SHP77 (cell line): ENCODE results near the gene NACC2.
"Not testable (repeated sequence)": the region's sequence is repeated elsewhere in the genome, so short reads cannot be mapped to it uniquely, and the experiment has no call there.

ENCODE experiments used
- DNase-seq, 2 experiments: peaks; one replicate each; lab custom pipeline; 2025; lab: John Stamatoyannopoulos, UW

Gene NACC2

DNA sequence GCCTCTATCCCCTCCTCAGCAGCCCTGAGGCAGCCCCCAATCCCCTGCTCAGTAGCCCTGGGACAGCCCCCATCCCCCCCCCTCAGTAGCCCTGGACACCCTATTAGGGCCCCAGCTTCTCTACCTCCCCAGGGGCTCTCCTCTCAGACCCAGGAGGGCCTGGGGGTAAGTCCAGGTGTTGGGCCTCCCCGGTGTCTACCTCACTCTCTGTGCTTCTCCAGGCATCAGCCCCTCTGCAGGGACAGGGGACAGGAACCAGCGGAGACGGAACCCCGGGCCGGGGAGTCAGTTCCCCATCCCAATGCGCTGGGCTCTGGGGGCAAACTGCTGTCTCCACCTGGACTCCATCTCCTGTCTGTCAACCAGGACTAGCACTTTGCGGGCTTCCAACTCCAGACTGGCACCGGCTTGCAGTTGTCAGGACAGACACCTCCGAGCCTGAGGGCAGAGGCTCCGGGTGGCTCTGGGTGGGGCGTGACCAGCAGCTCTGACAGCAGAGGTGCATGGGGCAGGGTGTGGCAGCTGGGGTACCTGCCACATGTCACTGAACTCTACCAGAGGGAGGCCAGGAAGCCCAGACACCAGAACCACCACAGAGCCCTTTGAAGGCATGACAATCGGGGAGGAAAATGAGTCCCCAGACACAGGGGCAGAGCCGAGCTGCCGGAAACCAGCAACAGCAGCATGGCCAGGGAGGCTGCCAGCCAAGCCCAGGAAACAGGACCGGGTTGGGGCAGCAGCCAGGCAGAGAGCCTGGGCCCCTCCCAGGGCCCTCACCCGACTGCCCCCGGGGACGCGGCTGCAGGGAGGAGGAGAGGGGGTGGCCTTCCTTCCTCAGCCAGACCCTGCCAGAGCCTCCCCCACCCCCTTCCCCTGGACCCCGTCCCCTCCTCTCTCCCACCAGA lies 116.2 kb downstream of the NACC2 start:
- DNase-seq = no peak

DNA sequence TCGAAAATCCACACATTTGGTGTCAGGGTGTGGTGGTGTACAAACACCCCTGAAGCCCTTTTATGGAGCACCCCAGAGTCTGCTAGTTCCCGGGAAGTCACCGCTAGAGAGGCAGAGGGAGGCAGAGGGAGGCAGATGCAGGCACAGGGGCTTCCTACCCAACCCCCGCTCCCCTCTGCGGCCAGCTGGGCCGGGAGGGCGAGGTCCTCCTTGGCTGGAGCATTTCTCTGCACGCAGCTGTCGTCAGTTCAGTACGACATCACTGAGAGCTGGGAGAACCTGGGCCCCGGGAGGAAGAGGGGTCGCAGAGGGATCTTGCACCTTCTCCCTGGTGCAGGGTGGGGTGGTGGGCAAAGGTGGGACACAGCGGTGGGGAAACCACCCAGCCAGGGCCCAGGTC lies 118.1 kb downstream of the NACC2 start:
- no peak for DNase-seq

DNA sequence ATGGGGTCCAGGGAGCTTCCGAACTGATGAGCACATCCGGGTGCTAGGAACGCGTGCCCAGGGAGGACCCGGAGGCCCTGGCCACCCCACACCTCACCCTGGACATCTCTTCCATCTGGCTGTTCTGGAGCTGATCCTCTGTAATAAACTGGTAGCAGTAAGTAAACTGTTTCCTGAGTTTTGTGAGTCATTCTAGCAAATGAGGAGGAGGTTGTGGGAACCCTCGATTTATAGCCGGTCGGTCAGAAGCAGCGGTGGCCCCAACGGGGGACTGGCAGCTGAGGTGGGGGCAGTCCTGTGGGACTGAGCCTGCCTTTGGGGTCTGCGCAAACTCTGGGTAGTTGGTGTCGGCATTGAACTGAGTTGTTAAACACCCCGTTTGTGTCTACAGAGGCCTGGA lies 118.6 kb downstream of the NACC2 start:
- no peak for DNase-seq

DNA sequence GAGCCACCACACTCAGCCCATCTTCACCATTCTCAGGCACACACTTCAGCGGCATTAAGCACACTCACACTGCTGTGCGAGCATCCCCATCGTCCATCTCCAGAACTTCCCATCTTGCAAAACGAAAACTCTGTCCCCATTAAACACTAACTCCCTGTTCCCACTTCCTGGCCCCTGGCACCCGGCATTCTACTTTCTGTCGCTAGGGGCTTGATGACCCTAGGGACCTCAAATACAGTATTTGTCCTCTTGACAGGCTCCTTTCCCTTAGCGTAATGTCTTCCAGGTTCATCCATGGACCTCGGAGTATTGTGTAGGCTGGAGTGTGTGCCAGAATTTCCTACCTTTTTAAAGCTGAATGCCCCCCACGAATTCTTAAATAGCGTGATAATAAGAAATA lies 119.3 kb downstream of the NACC2 start:
- no peak for DNase-seq

DNA sequence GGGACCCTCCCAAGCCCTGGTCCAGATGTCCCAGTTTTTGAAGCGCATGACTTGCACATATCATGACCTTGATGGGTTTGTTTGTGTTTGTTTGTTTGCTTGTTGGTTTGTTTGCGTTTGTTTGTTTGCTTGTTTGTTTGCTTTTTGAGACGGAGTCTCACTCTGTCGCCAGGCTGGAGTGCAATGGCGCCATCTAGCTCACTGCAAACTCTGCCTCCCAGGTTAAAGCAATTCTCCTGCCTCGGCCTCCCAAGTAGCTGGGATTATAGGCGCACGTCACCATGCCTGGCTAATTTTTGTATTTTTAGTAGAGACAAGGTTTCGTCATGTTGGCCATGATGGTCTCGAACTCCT lies 120.9 kb downstream of the NACC2 start:
- DNase-seq = no peak

DNA sequence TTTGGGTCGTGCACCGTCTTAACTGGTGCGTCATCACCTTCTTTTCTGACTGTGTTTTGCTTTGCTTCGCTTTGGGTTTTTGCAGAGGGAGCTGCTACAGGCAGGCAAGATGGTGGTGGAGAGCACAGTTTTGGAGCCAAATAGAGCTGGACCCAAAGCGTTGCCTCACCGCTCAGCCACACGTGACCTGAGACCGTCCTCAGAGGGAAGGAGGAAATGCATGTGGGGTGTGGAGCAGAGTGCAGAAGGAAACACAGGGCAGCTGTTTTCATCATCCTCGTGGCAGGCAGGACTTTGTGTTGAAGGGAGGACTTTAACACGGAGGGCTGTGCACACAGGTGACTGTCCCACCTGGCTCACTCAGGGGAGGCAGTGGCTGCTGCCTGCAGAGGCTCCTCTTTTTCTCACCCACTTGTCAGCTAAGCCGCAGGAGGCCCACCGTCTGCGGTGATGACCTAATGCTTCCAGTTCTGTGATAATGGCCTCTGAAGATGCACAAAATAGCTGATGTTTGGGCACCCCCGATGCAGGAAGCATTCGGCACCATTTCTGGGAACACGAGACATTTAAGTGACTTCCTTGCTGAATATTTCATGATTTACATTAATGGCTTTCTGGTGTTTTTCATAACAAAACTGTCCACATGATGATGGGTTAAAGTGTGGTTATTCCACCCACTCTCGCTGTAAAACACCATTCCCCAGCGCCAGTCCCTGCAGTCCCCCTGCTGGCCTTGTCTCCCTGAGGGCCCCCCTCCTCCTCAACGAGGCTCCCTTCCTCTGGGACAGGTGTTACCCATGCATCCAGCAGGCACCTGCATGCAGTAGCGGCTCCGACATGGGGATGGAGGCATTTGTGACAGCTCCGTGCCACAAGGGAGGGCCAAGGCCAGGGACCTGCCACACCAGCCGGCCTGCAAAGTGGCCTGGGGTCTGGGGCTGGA lies 121.5 kb downstream of the NACC2 start:
- no peak for DNase-seq

DNA sequence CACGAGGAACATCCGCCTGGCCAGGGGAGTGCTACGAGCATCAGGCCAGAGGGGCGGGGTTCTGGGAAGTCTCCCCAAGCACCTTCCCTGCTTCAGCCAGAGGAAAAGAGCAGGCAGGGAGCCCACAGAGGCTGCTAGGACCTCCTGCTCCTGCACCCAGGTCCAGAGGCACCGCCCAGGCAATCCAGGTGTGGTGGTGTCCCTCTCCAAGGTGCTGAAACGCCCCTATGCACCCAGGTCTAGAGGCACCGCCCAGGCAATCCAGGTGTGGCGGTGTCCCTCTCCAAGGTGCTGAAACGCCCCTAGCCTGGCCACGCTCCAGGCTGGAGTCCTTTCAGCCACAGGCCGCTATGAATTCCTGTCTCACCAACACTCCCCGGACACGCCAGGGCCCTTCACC lies 123.2 kb downstream of the NACC2 start:
- no peak for DNase-seq

DNA sequence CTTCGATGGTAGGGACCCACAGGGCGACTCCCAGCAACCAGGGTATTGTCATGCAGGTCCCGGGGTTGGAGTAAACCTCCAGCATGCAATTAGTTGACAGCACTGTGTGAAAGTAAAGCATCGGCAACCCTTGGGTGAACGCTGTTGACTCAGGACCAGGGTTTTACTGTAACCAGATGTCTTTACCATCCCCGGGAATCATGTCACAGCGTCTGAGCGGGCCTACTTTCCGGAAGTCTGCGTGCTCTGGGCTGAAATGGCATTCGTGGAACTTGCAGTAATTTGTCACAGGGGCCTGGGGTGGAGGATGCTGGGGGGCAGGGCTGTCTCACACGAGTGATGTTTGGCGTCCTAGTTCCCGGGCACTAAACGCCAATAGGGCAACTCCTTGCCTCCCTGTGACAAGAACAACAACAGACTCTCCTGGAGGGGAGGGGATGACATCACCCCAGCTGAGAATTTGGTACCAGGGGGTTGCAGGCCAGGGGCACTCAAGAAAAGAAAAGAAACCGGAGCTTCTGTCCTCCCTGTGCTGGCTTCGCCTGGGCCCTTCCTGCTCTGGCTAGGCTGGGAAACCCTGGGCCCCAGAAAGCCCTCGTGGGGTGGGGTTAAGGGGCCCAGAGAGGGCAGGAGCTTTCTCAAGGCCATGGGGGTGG lies 123.8 kb downstream of the NACC2 start:
- no peak for DNase-seq

DNA sequence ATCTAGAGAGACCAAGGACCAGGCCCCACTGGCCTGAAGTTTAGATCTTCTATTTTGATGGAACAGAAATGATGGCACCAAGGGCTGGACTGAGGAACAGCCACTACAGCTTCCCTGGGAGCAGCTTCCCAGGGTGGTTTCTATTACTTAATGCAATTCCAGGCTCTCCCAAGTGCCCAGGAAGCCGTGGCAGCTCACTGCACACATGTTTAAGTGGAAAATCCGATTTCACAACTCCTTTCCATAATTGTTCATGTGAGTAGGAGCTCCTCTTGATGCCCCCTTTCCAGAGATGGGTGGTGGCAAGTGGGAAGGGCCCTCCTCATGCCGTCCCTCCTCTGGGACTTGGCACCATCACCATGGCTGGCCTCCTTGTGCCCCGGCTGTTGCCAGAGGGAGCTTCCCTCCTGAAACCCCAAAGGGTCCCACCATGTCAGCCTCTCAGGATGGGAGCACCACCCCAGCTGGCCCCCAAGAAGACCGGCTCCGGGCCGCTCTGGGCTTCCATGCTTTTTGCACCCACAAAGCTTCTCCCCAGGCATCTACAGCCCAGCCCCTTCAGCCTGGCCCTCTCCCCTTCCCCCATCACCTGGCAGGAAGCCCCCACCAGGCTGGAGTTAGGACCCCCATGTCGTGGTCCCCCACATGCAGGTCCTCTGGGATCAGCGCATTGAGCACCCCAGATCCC lies 124.8 kb downstream of the NACC2 start:
- no peak for DNase-seq

DNA sequence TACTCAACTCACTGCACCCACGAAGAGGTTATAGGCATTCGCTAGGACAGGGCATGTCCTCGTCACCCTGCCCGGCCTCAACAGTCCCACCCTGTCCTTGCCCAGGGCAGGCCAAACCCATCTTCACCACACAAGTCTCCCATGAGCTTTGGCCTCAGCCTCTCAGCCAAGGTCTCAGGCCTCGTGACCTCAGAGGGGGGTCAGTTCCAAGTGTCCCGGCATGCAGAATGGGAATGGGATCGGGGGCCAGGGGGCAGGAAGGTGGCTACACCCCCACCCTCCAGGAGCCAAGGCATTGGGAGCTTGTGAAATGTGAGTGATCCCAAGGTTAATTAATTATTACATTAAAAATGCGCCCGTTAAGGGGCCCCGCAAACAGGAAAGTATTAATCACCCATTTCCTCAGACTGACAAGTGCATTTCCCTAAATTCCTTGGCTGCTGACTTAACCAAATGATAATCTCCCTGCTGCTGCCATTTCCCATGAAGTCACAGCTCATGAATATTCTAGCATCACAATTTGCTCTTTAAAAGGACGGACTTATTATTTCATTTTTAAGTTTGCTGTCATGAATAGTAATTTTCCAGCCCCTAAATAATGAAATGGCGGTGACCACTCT lies 125.9 kb downstream of the NACC2 start:
- DNase-seq = no peak

DNA sequence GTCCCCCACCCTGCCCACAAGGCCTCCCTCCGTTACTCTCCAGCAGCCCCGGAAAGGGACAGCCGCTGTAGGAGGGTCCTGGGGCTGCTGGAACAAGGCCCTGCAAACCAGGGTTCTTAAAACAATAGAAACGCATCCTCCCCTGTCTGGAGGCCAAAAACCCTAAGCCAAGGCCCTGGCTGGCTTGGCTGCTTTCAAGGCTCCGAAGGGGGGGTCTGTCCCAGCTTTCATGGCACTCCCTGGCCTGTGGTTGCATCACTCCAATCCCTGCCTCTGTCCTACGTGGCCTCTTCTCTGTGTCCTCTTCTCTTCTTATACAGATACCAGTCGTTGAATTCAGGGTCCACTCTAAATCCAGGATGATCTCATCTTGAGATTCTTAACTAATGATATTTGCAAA lies 126.5 kb downstream of the NACC2 start:
- DNase-seq = no peak

DNA sequence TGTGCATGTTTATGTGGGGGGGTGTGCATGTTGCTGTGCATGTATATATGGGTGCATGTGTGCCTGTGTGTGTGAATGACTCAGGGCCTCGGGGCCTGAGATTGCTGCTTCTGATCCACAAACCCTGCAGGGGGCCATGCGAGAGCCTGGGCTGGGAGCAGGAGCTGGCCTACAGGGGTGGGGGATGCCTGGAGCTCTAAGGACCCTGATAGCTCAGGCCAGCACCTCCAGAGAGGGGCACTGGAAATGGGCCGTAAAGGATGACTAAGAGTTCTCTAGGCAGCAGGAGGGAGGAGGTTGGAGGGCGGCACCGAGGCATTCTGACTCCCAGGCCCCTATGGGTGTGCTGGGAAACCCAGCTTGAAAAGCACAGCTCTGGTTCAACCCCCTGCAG lies 127.0 kb downstream of the NACC2 start:
- no peak for DNase-seq

DNA sequence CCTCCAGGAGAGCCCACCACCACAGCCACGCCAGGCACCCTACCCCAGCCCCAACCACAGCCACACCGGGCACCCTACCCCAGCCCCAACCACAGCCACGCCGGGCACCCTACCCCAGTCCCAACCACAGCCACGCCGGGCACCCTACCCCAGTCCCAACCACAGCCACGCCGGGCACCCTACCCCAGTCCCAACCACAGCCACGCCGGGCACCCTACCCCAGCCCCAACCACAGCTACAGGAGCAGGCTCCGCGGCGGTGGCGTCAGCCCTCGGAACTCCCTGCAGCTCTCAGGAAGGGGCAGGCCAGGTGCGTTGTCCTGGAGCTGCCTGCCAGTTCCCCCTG lies 128.2 kb downstream of the NACC2 start:
- not testable (repeated sequence) for DNase-seq

DNA sequence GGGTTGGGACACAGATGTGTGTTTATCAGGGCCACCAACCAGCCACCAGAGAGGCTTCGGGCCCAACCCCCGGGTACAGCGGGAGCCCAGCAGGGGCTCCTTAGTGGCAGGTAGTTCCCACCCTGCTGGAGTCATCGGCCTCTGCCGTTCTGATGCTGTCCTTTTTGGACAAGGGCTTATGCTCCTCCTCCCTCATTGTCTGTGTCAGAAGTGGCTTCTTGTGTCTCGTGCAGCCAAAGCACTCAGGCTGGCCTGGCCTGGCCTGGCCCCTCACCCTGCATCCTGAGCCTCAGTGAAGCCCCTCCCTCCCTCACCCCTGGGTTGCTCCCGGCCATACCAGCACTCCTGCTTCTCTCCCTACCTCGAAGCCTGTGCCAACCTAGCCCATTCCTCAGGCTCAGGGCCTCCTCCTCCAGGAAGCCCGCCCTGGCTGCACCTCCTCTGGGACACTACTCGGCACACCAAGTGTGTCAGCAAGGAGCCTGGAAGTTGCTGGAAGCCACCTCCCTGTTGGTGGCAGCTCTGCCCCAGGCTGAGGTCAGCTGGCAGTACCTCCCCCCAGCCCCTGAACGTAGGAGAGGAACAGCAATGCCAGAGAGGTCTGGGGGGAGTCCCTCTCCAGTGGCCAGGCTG lies 129.8 kb downstream of the NACC2 start:
- no peak for DNase-seq

DNA sequence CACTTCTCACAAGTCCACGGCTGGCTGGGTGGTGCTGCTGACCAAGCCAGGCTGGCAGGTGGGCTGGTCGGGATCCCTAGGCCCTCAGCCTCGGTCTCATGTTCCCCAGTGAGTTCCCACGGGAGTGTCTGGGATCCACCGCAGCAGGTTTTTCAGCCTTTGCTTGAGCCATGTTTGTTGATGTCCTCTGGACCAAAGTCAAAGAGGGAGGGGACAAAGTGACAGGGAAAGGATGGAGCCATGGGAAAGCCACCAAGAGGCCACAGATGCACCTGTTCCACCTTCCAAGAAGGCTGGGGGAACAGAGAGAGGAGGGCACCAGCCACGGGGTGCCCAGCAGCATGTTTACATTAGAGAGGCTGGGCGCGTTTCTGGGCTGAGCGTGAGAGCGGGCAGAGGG lies 131.2 kb downstream of the NACC2 start:
- no peak for DNase-seq

DNA sequence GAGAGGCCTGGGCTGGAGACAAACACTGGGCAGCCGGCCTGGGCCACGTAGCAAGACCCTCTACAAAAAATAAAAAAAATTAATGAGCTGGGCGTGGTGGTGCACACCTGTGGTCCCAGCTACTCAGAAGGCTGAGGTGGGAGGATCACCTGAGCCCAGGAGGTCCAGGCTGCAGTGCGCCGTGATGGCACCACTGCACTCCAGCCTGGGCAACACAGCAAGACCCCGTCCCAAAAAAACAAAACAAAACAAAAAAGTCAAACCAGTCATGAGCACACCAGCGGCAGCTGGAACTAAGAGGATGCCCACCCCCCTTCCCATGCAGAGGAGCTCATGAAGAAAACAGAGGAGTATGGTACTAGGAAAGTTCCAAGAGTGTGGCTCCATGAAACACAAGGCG lies 131.8 kb downstream of the NACC2 start:
- DNase-seq = no peak

DNA sequence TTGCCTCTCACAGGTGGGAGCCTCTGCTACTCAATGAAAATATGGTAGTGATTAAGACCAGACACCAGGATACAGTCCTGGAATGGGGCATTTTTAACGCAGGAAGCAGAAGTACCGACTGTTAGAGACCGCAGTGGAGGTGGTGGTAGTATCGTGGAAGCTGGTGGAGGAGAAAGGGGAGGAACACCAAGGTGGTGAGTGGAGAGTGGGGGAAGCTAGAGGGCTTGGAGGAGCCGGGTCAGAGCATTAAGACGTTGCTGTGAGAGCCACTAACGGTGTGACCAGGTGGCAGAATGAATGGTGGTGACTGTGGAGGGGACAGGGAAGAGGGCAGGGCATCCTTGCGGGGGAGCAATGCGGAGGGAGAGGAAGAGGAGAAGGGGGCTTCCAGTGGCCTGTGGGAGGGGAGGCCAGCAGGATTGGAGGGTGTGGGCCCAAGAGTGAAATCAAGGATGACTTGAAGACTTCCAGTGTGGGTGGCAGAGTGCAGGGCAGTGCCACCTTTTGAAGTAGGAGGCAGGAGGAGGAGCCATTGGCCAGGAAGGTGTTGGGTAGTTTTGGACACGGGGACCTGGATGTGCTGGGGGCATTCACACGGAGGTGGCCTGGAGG lies 132.3 kb downstream of the NACC2 start:
- no peak for DNase-seq

DNA sequence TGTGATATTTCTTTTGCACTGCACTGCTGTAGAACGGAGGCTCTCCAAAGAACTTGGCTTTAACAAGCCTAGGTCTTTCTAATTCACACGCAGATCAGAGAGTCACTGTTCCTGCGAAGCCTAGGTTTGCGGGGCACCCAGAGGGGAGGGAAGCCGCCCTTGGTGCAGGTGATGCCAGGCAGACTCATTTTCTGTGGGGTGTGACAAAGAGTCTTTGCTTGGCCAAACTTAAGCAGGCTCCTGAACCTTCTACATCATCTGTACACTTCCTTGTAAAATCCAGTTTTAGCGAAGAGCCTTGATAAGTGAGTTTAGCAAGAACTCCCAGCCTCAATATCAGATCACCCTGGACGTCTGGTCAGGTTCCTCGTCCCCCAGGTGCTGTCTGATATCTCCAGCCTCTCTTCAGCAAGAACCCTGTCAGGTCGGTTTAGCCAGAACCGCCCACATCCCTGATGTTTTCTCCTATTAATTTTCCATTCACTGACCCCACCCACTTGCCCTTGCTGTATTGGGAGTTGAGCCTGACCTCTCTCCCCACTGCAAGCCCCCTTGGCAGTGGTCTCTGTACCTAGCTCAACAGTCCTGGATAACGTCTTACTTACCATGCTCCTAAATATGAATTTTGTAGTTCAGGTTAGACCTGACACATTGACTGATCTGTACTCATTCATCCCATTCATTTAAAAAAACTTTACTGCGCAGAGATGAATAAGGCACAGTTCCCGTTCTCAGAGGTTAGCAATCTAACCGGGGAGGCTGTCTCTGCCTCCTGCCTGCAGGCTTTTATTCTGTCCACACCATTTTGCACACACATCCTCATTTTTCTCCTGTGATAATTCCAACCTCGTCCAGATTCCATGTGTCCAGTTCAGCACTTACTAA lies 133.0 kb downstream of the NACC2 start:
- peak in 1 of 2 experiments; percentile 35 for DNase-seq

DNA sequence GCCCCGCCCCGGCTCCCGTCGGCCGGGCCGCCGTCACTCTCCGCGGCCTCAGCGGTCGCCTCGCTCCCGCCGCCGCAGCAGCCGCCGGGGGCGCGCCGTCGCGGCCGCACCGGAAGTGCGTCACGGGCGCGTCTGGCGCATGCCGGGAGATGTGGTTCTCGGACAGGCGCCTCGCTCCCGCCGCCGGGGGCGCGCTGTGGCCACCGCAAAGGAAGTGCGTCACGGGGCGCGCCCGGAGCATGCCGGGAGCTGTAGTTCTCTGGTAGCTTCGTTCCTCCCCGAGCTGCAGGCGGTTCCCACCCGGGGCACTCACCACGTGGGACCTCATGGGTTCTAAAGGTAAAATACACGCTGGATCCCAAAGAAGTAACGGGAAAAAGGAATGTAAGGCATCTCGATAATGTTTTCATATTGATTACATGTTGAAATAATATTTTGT lies 133.8 kb downstream of the NACC2 start, which contains the start of gene UBAC1:
TSS of gene UBAC1 (minus strand) at position 97 of the 439 bp plus-strand sequence. CDS start 211 bp downstream, outside the sequence.
- DNase-seq = peak; percentile 92 to 94
